Measurements from ENCODE around the gene PARP16.
"Not testable (repeated sequence)": the region's sequence is repeated elsewhere in the genome, so short reads cannot be mapped to it uniquely, and the experiment has no call there.

GRCh38 chr15:65270811-65271545 is 15.7 kb downstream of the PARP16 start:
- not testable (repeated sequence) for TF ChIP-seq EZH2phosphoT487 (IDR thresholded peaks at IDR 0.05; ENCODE audit: borderline replicate concordance); MAX (IDR thresholded peaks at IDR 0.05); POLR2A (IDR thresholded peaks at IDR 0.05; ENCODE audit: borderline replicate concordance, extremely low read depth, insufficient read depth, insufficient read length); ATF3 (IDR thresholded peaks at IDR 0.05); ELF1 (IDR thresholded peaks at IDR 0.05; ENCODE audit: borderline replicate concordance, low read depth); EGR1 (IDR thresholded peaks at IDR 0.05; ENCODE audit: low read depth); TCF7L2 (IDR thresholded peaks at IDR 0.05; ENCODE audit: borderline replicate concordance, extremely low read depth, insufficient read depth, insufficient read length); REST (IDR thresholded peaks at IDR 0.05; ENCODE audit: low read depth); EZH2 (IDR thresholded peaks at IDR 0.05)
- TF ChIP-seq CTCF (IDR thresholded peaks at IDR 0.05 in 2 of 3, conservative IDR thresholded peaks at IDR 0.05 in 1 of 3; ENCODE audit: borderline replicate concordance in 1 of 3, insufficient read depth in 1 of 3, low read depth in 2 of 3, low read length in 2 of 3) (peak; percentile 35 to 72 (median 69); a peak in 5 of 6 replicates), RAD21 (IDR thresholded peaks at IDR 0.05; ENCODE audit: low read depth) (peak; percentile 63)

Measured in HCT116 (cell line).